Mucosa of descending colon (tissue), 3 donors: ENCODE results near the gene HPCA. TPM values are rescaled to one million over a fixed set of nuclear protein-coding genes. Genes with fewer than 3 reads are reported as not detected.

Experiments
- ATAC-seq: fragments of 200-7000 bp; cut with Tn5 transposase; one replicate; pipeline ENCODE4 v1.9.1; 2020; ENCODE audit warnings: mild to moderate bottlenecking, moderate library complexity
- DNase-seq, 3 donors: peaks; one replicate each; pipeline ENCODE4 v3.0.0-alpha.2; 2020
- H3K36me3 ChIP-seq: fragments of 200-600 bp; one replicate; pipeline ENCODE4 v1.8.0; 2021; ENCODE audit warnings: low read depth, mild to moderate bottlenecking
- H3K4me1 ChIP-seq: fragments of 200-600 bp; one replicate; pipeline ENCODE4 v1.8.0; 2021; ENCODE audit warnings: low read depth, mild to moderate bottlenecking
- H3K4me3 ChIP-seq: fragments of 200-600 bp; one replicate; pipeline ENCODE4 v1.8.0; 2021; ENCODE audit warnings: mild to moderate bottlenecking
- H3K9me3 ChIP-seq: fragments of 200-600 bp; one replicate; pipeline ENCODE4 v1.8.0; 2021; ENCODE audit warnings: mild to moderate bottlenecking
- intact Hi-C, 2 donors: fragments of 100-400 bp; cut with DNase I in 1 of 2; cut with micrococcal nuclease in 1 of 2; formaldehyde crosslinking; loops; one replicate each; pipeline versions ENCODE4 v1.11.0 to v1.11.1; 2022; cut with DNase I, micrococcal nuclease
- total RNA-seq, 3 donors: library from RNA; stranded (reverse); fragmentation: NEBNext Ultra II Directional in 2 of 3; extraction: Animal tissue kit (Norgen Biotek cat#: 25700) in 2 of 3; gene quantifications; one replicate each; pipeline versions ENCODE4 v1.2.1 to v1.2.4, GENCODE V29; 2021 to 2023
- TF ChIP-seq, protein P1 (sequence below): fragments of 200-600 bp; IDR thresholded peaks from one replicate; pipeline ENCODE4 v1.8.0; 2022; ENCODE audit warnings: antibody characterized with exemption, mild to moderate bottlenecking
- donor health status: DM: no; HTN: no; CAD: no; lungs with moderate emphysema.
- donor health status: DM: no; HTN: no; CAD: no.
- donor health status: DM: no; HTN: yes; CAD: no.

The HPCA gene
- total RNA-seq, 3 donors from 2014 or later, result 1.1 to 2.0 (median 1.1) TPM

DNA sequence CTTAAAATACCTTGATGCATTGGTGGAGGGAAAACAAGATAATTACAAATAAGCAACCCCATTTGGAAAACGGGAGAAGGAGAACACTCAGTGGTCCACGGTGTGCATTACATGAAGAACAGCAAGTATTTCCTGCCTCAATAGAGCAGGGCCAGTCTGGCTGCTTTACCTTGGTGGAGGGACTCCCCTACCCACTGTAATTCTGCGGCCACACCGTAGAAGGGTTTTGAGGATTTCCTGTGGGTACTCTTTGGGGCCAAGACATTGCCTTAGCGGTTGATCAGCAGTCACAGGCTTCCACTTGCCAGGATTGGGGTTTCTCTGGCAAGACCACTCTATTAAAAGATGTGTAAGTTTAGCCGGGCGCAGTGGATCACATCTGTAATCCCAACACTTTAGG, 31.2 kb downstream of the HPCA start:
- peaks cover 24% of the 10 kb centered on the region for H3K4me1 ChIP-seq
- DNase-seq, result peak in 1 of 3 donors; percentile 22
- no peak for ATAC-seq
- no peak overlapping the region for H3K4me3 ChIP-seq
- H3K9me3 ChIP-seq, result no peaks in the 10 kb centered on the region
- TF ChIP-seq, protein P1, sequence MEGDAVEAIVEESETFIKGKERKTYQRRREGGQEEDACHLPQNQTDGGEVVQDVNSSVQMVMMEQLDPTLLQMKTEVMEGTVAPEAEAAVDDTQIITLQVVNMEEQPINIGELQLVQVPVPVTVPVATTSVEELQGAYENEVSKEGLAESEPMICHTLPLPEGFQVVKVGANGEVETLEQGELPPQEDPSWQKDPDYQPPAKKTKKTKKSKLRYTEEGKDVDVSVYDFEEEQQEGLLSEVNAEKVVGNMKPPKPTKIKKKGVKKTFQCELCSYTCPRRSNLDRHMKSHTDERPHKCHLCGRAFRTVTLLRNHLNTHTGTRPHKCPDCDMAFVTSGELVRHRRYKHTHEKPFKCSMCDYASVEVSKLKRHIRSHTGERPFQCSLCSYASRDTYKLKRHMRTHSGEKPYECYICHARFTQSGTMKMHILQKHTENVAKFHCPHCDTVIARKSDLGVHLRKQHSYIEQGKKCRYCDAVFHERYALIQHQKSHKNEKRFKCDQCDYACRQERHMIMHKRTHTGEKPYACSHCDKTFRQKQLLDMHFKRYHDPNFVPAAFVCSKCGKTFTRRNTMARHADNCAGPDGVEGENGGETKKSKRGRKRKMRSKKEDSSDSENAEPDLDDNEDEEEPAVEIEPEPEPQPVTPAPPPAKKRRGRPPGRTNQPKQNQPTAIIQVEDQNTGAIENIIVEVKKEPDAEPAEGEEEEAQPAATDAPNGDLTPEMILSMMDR, result no peak
- intact Hi-C loops, result no loop called here
- no peaks in the 10 kb centered on the region for H3K36me3 ChIP-seq

DNA sequence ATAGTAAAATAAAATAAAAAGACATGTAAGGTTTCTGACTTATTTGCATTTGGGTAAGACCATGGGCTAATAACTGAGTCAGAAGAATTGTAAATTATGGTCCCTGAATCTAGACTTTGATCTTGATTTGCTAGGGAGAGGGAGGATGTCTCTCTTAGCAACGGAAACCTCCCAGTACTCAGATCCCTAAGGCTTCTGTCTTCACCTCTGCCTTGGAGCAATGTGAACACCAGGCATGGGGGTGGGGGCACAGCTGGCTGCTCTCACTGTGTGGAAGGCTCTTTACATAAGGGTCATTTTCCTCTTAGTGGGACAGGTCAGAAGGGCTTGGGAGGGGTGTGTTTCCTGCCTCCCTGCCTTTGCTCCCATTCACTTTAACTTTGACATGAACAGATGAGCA, 31.9 kb downstream of the HPCA start:
- DNase-seq, result peak in 1 of 3 donors; percentile 29
- peak; percentile 74 for ATAC-seq
- peaks cover 24% of the 10 kb centered on the region for H3K4me1 ChIP-seq
- H3K36me3 ChIP-seq, result no peaks in the 10 kb centered on the region
- H3K4me3 ChIP-seq, result no peak overlapping the region
- H3K9me3 ChIP-seq, result no peaks in the 10 kb centered on the region
- TF ChIP-seq, protein P1, result no peak
- intact Hi-C loops, result no loop called here

DNA sequence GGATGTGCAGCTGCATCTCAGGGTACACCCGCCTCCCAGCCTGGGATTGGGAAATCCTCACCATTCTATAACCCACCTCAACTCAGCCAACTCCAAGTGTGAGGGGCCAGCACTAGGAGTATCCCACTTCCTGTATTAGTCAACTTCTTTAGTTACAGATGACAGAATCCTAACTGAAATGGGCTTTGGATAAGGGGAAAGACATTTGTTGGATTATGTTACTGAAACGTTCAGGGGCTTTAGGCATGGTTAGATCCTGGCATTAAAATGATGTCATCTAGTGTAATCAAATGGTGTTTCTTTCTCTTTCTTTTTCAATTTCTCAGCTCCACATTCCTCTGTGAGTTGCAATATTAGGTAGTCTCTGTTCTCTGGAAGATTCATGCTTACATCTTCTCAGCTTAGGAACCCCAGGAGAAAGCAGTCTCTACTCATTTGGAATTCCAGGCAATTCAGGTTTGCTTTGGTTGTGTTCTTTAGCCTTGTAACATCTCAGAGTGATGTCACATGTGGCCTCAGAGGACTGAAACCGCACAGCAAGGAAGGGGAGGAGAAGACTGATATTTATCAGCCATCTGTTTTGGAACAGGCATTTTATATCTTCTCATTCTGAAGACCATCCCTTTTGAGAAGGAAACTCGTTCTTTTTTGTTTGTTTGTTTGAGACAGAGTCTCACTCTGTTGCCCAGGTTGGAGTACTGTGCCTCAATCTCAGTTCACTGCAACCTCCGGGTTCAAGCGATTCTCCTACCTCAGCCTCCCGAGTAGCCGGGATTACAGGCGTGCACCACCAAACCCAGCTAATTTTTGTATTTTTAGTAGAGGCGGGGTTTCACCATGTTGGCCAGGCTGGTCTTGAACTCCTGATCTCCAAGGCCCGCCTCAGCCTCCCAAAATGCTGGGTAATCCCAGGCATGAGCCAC, 33.8 kb downstream of the HPCA start:
- no peaks in the 10 kb centered on the region for H3K9me3 ChIP-seq
- ATAC-seq, result no peak
- intact Hi-C loops, result no loop called here
- H3K4me3 ChIP-seq, result no peak overlapping the region
- TF ChIP-seq, protein P1, result no peak
- peaks cover 30% of the 10 kb centered on the region for H3K4me1 ChIP-seq
- peak in 1 of 3 donors; percentile 23 for DNase-seq
- no peaks in the 10 kb centered on the region for H3K36me3 ChIP-seq

DNA sequence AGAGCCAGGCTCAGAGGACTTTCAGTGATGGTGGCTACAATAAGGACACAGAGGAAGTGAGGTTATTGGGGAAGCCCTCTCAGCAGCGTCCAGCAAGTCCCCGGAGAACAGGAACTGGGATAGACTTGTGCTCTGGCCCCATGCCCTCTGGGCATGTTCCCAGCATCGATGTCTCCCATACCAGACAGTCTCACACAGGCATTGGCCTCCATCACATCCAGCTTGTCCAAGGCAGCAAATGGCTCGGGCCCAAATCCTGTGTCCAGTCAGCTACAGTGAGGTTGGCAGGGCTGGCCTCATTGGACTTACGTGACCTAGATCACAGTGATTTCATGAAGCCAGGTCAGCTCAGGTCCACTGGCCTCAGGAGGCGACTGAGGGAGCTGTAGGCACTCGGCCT, 34.5 kb downstream of the HPCA start:
- DNase-seq, result peak in 1 of 3 donors; percentile 38
- ATAC-seq, result no peak
- intact Hi-C loops, result no loop called here
- Histone ChIP-seq H3K4me3 (no peak overlapping the region), H3K36me3 (no peaks in the 10 kb centered on the region), H3K4me1 (peaks cover 37% of the 10 kb centered on the region), H3K9me3 (no peaks in the 10 kb centered on the region)
- TF ChIP-seq, protein P1, result no peak

DNA sequence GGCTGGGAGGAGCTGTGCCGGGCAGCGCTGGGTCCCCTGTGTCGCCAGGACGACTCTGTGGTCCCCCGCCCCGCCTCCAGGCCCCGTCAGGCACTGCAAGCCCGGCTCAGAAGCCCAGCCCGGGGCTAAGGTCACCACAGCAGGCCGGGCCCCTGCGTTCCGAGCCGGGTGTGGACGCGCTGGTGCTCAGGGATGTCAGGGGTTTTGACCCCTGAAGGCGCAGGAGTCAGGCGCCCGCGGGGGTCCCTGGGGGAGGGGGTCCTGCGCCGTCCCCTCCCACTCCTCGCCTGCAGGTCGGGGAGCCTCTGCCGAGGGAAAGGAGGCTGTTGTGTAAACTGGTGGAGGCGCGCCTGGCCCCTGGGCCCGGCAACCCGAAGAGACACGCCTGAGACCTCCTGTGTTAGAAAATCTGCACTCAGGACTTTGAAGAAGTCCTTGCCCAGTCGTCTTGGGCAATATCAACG, 38.6 kb downstream of the HPCA start:
- TF ChIP-seq, protein P1, result peak; percentile 30
- Histone ChIP-seq H3K4me1 (peaks cover 14% of the 10 kb centered on the region), H3K36me3 (no peaks in the 10 kb centered on the region), H3K4me3 (no peak overlapping the region), H3K9me3 (no peaks in the 10 kb centered on the region)
- DNase-seq (peak; percentile 84 to 87 (median 84)), ATAC-seq (peak; percentile 97)
- intact Hi-C loops, result no loop called here
